Fibroblast of lung (primary cell): Measurements from ENCODE around the gene SEMA3E.

Source experiments
- EZH2 ChIP-seq: IDR thresholded peaks from 2 replicates; pipeline ENCODE4 v1.5.1; 2012; ENCODE audit warnings: low read length, control low read depth, mild to moderate bottlenecking; ENCODE audit errors: missing control alignments
- TF ChIP-seq, protein P1 (sequence below), 2 donors: IDR thresholded peaks in 1 of 2; conservative IDR thresholded peaks in 1 of 2; 1 replicate in 1 of 2; 2 replicates in 1 of 2; pipeline ENCODE4 v1.5.1; 2011 to 2012; ENCODE audit warnings: low read length in 2 of 2, control low read depth in 1 of 2, inconsistent platforms in 1 of 2, low read depth in 1 of 2, mild to moderate bottlenecking in 1 of 2

DNA sequence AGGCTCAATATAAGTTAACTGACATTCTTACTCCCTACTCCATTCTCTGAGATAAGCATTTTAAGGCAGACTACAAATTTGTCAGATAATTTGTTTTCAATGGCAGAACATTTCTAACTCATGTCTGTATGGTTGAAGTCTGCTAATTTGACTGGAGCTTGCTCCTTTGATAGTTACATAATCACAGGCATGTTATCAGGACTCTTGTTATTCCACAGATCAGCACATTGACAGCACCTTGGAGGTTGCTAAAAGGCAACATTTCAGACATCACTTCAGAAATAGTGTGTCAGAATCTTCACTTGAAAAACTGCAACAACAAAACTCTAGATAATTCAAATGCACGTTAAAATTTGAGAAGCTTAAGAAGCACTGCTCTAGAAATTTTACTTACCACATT lies 327.9 kb downstream of the SEMA3E start:
- TF ChIP-seq, protein P1, sequence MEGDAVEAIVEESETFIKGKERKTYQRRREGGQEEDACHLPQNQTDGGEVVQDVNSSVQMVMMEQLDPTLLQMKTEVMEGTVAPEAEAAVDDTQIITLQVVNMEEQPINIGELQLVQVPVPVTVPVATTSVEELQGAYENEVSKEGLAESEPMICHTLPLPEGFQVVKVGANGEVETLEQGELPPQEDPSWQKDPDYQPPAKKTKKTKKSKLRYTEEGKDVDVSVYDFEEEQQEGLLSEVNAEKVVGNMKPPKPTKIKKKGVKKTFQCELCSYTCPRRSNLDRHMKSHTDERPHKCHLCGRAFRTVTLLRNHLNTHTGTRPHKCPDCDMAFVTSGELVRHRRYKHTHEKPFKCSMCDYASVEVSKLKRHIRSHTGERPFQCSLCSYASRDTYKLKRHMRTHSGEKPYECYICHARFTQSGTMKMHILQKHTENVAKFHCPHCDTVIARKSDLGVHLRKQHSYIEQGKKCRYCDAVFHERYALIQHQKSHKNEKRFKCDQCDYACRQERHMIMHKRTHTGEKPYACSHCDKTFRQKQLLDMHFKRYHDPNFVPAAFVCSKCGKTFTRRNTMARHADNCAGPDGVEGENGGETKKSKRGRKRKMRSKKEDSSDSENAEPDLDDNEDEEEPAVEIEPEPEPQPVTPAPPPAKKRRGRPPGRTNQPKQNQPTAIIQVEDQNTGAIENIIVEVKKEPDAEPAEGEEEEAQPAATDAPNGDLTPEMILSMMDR (conservative IDR thresholded peaks at IDR 0.05 in 1 of 2, IDR thresholded peaks at IDR 0.05 in 1 of 2; ENCODE audit: low read depth in 1 of 2, low read length in 2 of 2): no peak
- TF ChIP-seq EZH2: no peak
